ENCODE data around the gene GCK.

DNA sequence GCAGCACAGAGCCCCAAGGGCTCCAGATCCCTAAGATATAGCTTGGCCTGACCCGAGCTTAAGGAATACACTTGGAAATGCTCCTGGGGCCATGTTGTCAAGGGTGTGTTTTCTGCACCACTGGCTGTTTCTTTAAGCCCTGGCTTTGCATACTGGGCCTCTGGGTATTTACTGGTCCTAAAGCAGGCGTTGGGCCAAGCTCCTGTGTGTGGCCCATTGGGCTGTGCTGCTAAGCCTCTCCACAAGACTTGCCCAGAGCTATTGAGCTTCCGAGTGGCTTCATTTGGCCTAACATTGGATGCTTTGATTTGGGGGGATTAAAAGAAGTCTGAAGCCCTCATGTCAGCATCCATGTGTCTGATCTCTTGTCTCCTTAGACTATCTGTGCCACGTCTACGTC is 16.8 kb upstream of the GCK start:
- TF ChIP-seq CTCF (IDR thresholded peaks at IDR 0.05) (no peak), POLR2A (IDR thresholded peaks at IDR 0.05) (no peak)

All from adrenal gland (tissue), 5 donors.